Astrocyte (in vitro differentiated cells and primary cell): ENCODE measurements around the gene NDOR1. TPM values are rescaled to one million over a fixed set of nuclear protein-coding genes. Genes with fewer than 3 reads are reported as not detected.
A peak's percentile ranks its signal among the peaks of the same experiment; 100 is the strongest.

Experiments used
- DNase-seq: peaks from one replicate; pipeline ENCODE4 v3.0.0-alpha.2; 2010; ENCODE audit warnings: low read depth
- FAIRE-seq: peaks from 2 replicates; lab custom pipeline; 2011; peaks lifted over from hg19 to GRCh38; lab: Jason Lieb, UNC
- H2AFZ ChIP-seq: 2 replicates; pipeline ENCODE4 v1.6.0; 2012; ENCODE audit warnings: low read depth, low read length, inconsistent platforms
- H3K27ac ChIP-seq: 2 replicates; pipeline ENCODE4 v1.5.1; 2011; ENCODE audit warnings: low read depth, low read length, inconsistent platforms
- H3K27me3 ChIP-seq: 2 replicates; pipeline ENCODE4 v1.6.0; 2011; ENCODE audit warnings: low read length, inconsistent platforms; ENCODE audit not compliant: insufficient read depth
- H3K36me3 ChIP-seq: 2 replicates; pipeline ENCODE4 v1.5.1; 2011; ENCODE audit warnings: low read length, inconsistent platforms; ENCODE audit not compliant: insufficient read depth
- H3K4me1 ChIP-seq: 2 replicates; pipeline ENCODE4 v1.5.1; 2011; ENCODE audit warnings: low read length, inconsistent platforms; ENCODE audit not compliant: insufficient read depth
- H3K4me2 ChIP-seq: 2 replicates; pipeline ENCODE4 v1.6.0; 2012; ENCODE audit warnings: low read length, inconsistent platforms
- H3K4me3 ChIP-seq: 2 replicates; pipeline ENCODE4 v1.5.1; 2011; ENCODE audit warnings: low read depth, mild to moderate bottlenecking, low read length, inconsistent platforms; ENCODE audit not compliant: insufficient read depth
- H3K79me2 ChIP-seq: 2 replicates; pipeline ENCODE4 v1.6.0; 2012; ENCODE audit warnings: mild to moderate bottlenecking, low read length, inconsistent platforms; ENCODE audit not compliant: insufficient read depth
- H3K9ac ChIP-seq: 2 replicates; pipeline ENCODE4 v1.6.0; 2012; ENCODE audit warnings: mild to moderate bottlenecking, low read length, inconsistent platforms
- H3K9me3 ChIP-seq: 2 replicates; pipeline ENCODE4 v1.5.1; 2012; ENCODE audit warnings: low read depth, mild to moderate bottlenecking, low read length, inconsistent platforms; ENCODE audit not compliant: insufficient read depth
- H4K20me1 ChIP-seq: 2 replicates; pipeline ENCODE4 v1.6.0; 2012; ENCODE audit warnings: low read length, inconsistent platforms; ENCODE audit not compliant: insufficient read depth
- H3K27ac Mint-ChIP-seq: one replicate; pipeline ENCODE4 v1.8.0; 2021; ENCODE audit warnings: mild to moderate bottlenecking, mixed read lengths; ENCODE audit not compliant: unreplicated experiment
- H3K27me3 Mint-ChIP-seq: one replicate; pipeline ENCODE4 v1.8.0; 2021; ENCODE audit warnings: low read depth, mixed read lengths; ENCODE audit not compliant: unreplicated experiment
- H3K36me3 Mint-ChIP-seq: one replicate; pipeline ENCODE4 v1.8.0; 2021; ENCODE audit warnings: low read depth, mixed read lengths; ENCODE audit not compliant: unreplicated experiment
- H3K4me1 Mint-ChIP-seq: one replicate; pipeline ENCODE4 v1.8.0; 2021; ENCODE audit warnings: low read depth, mixed read lengths; ENCODE audit not compliant: unreplicated experiment
- H3K4me3 Mint-ChIP-seq: one replicate; pipeline ENCODE4 v1.8.0; 2021; ENCODE audit warnings: mild to moderate bottlenecking, moderate library complexity, mixed read lengths; ENCODE audit not compliant: unreplicated experiment
- H3K9me3 Mint-ChIP-seq: one replicate; pipeline ENCODE4 v1.8.0; 2021; ENCODE audit warnings: mild to moderate bottlenecking, mixed read lengths; ENCODE audit not compliant: unreplicated experiment
- EZH2 ChIP-seq: IDR thresholded peaks from 2 replicates; pipeline ENCODE4 v1.6.1; 2012; ENCODE audit warnings: mild to moderate bottlenecking, low read length, inconsistent platforms; ENCODE audit not compliant: insufficient read depth
- total RNA-seq: library from RNA; stranded (reverse); gene quantifications from 2 replicates; pipeline ENCODE4 v1.2.1, GENCODE V29; 2021
- TF ChIP-seq, protein P1 (sequence below): IDR thresholded peaks from 2 replicates; pipeline ENCODE4 v1.5.1; 2011; ENCODE audit warnings: low read depth, mild to moderate bottlenecking, inconsistent platforms, low read length, moderate library complexity; ENCODE audit not compliant: insufficient read depth

The NDOR1 gene
- total RNA-seq, 1 donor from 2014 or later: 14.5 TPM

DNA sequence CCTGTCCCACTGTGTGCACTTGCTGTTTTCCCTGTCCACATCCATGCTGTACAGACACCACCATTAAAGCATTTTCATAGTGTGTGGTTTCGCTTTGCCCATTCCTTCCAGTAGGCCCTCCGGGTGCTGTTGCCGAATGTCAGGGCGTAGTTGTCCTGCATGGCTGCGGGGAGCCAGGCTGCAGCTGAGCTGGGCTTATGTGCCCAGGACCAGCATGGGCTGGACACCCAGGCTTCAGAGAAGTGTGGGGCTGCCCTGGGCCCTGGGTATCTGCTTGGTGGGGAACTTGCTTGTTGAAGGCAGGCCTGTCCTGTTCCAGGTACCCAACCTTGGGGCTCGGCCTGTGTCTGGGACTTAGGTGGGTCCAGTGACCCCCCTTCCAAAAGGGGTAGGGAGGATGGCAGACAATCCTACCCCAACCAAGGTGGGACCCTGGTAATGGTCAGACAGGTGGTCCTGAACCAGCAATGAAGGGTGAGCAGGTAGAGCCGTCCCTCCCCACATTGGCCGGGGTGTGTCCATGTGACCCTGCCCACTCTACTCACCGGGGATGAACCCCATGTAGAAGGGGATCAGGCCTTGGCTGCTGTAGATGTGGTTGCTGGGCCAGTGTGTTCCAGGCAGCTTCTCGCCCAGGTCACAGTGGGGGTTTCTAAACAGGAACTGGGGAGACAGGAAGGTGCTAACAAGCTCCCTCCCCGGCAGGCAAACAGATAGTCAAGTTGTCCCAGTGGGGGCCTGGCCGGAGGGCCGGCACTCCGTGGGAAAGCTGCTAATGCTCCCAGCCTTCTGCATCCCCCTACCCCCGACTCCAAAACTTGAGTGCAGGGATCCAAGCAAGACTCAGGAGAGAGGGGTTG is 38.4 kb downstream of the NDOR1 start:
- FAIRE-seq (no peak), DNase-seq (no peak)
- Histone ChIP-seq H3K79me2 (peaks cover 43% of the 10 kb centered on the region), H3K4me2 (peak overlapping the region; percentile 90), H3K4me1 (peaks cover 25% of the 10 kb centered on the region), H3K27me3 (no peaks in the 10 kb centered on the region), H3K4me3 (peak overlapping the region; percentile 13), H4K20me1 (peaks cover 40% of the 10 kb centered on the region), H3K27ac (no peak overlapping the region), H2AFZ (no peak overlapping the region), H3K9ac (peak overlapping the region; percentile 88), H3K9me3 (no peaks in the 10 kb centered on the region), H3K36me3 (peaks cover 9% of the 10 kb centered on the region)
- no peaks in the 10 kb centered on the region for H3K27me3 Mint-ChIP-seq
- peak overlapping the region; percentile 94 for H3K4me3 Mint-ChIP-seq
- H3K9me3 Mint-ChIP-seq: no peaks in the 10 kb centered on the region
- peak overlapping the region; percentile 69 for H3K27ac Mint-ChIP-seq
- peaks cover 8% of the 10 kb centered on the region for H3K36me3 Mint-ChIP-seq
- peaks cover 18% of the 10 kb centered on the region for H3K4me1 Mint-ChIP-seq
- TF ChIP-seq, protein P1, sequence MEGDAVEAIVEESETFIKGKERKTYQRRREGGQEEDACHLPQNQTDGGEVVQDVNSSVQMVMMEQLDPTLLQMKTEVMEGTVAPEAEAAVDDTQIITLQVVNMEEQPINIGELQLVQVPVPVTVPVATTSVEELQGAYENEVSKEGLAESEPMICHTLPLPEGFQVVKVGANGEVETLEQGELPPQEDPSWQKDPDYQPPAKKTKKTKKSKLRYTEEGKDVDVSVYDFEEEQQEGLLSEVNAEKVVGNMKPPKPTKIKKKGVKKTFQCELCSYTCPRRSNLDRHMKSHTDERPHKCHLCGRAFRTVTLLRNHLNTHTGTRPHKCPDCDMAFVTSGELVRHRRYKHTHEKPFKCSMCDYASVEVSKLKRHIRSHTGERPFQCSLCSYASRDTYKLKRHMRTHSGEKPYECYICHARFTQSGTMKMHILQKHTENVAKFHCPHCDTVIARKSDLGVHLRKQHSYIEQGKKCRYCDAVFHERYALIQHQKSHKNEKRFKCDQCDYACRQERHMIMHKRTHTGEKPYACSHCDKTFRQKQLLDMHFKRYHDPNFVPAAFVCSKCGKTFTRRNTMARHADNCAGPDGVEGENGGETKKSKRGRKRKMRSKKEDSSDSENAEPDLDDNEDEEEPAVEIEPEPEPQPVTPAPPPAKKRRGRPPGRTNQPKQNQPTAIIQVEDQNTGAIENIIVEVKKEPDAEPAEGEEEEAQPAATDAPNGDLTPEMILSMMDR: no peak
- no peak for TF ChIP-seq EZH2

DNA sequence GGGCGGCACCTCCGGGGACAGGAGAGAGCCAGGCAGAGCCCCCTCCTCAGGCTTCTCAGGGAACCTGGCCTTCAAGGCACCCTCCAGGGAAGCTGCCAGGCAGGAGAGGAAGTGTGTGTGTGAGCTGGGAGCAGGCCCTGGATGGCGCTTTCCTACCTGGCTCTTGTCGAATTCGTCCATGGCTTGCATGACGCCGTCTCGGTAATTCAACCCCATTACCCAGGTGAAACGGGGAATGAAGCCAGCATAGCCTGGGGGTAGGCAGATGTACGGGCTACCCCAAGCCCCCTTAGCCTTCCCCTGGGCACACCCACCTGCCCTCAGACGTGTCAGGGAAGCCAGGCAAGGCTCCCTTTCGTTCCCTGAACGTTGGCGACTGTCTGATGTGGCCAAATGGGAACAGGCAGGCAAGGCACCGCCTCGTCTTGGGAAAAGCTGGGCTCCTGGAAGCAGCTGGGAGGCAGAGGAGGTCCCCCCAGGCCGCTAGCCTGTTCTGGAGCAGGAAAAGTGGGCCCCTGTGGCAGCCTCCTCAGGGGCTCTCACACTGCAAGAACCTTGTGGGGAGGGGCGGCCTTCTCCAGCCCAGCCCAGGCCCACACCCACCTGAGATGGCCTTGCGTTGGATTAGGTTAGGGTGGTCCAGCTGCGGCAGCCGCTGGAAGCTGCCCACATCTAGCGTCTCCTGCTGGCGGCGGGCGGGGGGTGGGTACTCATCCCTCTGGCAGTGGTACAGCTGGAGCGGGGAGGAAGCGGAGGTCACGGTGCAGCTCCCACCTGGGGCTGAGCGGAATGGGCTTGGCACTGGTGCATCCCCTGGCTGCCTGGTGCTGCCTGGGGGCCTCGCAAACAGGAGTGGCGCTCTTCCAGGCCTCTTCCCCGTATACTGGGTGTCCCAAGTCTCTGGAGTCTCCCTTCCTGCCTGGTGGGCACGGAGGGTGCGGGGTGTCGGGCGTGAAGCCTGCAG is 39.3 kb downstream of the NDOR1 start:
- peaks cover 18% of the 10 kb centered on the region for H3K4me1 Mint-ChIP-seq
- Histone ChIP-seq H3K36me3 (peaks cover 9% of the 10 kb centered on the region), H3K9me3 (no peaks in the 10 kb centered on the region), H3K4me1 (peaks cover 25% of the 10 kb centered on the region), H3K4me3 (no peak overlapping the region), H3K27me3 (no peaks in the 10 kb centered on the region), H3K4me2 (peak overlapping the region; percentile 90), H3K79me2 (peaks cover 37% of the 10 kb centered on the region), H3K27ac (no peak overlapping the region), H3K9ac (peak overlapping the region; percentile 88), H4K20me1 (peaks cover 37% of the 10 kb centered on the region), H2AFZ (no peak overlapping the region)
- peaks cover 4% of the 10 kb centered on the region for H3K27me3 Mint-ChIP-seq
- H3K27ac Mint-ChIP-seq: no peak overlapping the region
- FAIRE-seq (no peak), DNase-seq (no peak)
- peak overlapping the region; percentile 94 for H3K4me3 Mint-ChIP-seq
- TF ChIP-seq, protein P1: no peak
- no peak for TF ChIP-seq EZH2
- no peaks in the 10 kb centered on the region for H3K9me3 Mint-ChIP-seq
- H3K36me3 Mint-ChIP-seq: peaks cover 8% of the 10 kb centered on the region
